Measurements from ENCODE around the gene CYP26B1.
"Not testable (repeated sequence)": the region's sequence is repeated elsewhere in the genome, so short reads cannot be mapped to it uniquely, and the experiment has no call there.

CYP26B1 gene

DNA sequence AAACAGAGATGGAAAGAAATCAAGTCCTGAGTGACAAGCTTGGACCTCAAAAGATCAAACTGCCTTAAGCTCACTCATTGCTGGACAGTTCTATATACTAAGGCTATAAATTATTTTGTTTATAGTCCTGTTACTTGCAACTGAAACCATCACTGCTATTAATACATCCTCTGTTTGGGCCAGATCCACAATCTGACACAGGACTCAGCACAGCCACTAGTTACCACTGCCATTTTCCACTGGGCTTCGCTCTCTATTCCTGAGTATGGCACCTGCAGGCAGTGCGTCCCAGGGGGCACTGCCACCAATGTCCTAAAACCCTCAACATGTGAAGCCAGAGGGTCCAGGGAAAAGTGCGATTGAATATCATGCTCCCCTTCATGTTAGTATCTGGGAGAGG is 52.3 kb downstream of the CYP26B1 start:
- DNase-seq (ENCODE audit: low read depth, low spot score) = no peak

DNA sequence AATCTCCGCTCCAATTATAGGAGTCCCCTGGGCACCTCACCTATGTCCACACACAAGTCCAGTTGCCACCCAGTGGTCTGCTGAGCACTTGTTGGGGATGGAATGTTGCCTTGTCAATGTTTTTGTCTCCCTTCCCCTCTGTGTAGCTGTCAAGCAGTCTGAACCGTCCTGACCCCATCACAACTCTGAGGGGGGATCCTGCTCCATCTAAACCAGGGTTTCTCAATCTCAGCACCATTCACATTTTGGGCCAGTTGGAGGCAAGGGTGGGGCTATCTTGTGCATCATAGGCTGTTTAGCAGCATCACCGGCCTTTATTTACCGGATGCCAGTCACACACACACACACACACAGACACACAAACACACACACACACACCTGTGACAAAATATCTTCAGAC is 53.0 kb downstream of the CYP26B1 start:
- DNase-seq (ENCODE audit: low read depth, low spot score) = no peak
- no peak overlapping the region for H3K4me3 ChIP-seq (ENCODE audit: low read length)

More for the DNA sequence above, 52.3 kb downstream of the CYP26B1 start:
- H3K4me3 ChIP-seq (ENCODE audit: low read length) = no peak overlapping the region

DNA sequence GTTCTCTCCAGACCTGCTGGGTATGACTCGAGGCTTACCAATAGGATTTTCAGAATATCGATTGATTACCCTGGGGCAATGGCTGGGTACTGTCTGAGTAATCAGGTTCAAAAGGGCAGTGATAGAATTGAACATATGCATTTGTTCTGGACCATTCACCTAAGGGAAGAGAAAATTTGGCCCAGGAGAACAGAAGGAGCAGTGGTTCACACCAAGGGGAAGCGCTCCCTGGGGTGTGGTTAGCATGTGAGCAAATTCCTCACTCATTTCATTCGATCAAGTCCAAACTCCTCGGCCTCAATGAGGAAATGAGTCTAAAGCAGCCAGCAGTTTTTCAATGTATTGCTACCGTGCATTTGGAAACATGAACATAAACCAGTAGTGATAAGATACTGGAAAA is 55.6 kb downstream of the CYP26B1 start:
- no peak overlapping the region for H3K4me3 ChIP-seq (ENCODE audit: low read length)
- DNase-seq (ENCODE audit: low read depth, low spot score) = no peak

DNA sequence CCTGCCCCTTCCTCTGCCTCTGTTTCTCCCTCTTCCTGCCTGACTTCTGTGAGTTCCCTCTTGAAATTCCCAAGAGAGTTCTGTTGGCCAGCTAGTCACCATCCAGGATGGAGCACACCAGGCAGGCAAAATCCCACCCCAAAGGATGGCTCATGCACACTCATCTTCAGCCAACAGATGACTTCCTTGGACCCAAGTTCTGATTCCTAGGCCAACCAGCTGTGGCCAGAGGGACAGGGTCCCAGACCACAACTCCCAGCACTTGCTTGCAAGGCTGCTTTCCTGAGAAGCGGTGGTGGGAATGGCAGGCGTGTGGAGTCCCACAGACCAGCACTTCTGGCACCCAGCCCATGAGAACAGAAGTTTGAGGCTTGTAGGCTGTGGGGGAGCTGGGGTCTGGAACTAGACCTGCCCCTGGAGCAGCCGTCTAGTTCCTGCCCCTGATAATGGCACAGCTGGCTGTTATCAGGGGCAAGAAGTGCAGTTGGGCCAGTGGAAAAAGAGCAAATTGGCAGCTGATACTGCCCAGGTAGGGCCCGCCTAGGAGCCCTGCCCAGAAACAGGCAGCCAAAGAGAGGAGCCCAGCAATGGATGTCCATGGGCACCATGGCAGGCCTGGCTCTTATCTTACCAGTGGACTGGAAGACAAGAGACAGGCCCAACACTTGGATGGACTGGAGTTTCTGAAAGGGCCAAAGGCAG is 56.7 kb downstream of the CYP26B1 start:
- DNase-seq (ENCODE audit: low read depth, low spot score) = no peak
- no peak overlapping the region for H3K4me3 ChIP-seq (ENCODE audit: low read length)

DNA sequence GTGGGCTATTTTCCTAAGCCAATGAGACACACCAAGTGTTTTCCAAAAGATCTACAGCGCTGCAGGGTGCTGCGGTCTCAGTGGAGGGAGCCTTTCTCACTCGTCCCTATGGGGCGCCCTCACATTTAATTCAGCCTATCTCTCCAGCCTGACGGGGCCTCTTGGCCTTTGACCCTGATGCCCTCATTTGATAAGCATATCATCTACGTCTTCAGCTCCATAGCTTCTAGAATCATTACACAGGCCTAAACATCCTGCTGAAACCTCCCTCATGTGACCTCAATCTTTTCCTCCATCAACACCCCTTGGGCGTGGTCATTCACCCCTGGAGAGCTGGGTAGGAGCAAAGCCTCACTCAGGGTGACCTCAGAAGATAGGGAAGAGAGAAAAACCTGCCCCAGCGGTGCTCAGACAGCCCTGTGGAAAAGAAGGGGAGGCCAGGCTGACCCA is 57.4 kb downstream of the CYP26B1 start:
- H3K4me3 ChIP-seq (ENCODE audit: low read length) = no peak overlapping the region
- DNase-seq (ENCODE audit: low read depth, low spot score) = no peak

DNA sequence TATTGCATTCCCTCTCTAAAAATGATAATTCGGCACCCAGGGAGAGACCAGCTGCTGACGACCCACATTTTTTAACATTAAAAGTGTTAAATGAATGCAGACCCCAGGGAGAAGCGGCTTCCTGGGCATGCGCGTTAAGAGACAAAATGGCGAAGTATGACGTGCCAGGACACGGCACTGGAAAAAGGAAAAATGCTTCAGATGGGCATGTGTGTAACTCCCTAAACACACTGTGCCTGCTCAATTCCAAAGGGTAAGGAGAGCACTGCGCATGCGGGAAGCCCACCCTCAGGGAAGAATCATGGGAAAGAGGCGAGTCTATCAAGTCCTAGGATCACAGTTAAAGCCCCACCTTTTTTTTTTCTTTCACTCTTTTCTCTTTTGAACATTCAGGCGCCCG is 58.1 kb downstream of the CYP26B1 start:
- DNase-seq (ENCODE audit: low read depth, low spot score) = no peak
- H3K4me3 ChIP-seq (ENCODE audit: low read length) = no peak overlapping the region

DNA sequence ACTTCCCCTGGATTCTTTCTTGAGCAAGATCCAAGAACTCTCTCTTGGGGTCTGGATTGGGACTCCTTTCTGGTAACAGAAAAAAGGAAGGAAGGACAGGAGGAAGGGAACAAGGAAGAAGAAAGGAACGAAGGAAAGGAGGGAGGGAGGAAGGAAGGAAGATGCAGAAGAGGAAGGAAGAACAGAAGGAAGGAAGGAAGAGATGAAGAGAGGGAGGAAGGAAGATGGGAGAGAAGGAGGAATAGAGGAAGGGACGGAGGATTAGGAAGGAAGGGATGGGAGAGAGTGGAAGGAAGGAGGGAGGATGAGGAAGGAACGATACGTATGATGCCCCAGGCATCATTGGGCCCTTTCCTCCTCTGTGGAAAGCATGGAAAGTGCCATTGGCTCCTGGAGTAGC is 58.6 kb downstream of the CYP26B1 start:
- no peak overlapping the region for H3K4me3 ChIP-seq (ENCODE audit: low read length)
- no peak for DNase-seq (ENCODE audit: low read depth, low spot score)

DNA sequence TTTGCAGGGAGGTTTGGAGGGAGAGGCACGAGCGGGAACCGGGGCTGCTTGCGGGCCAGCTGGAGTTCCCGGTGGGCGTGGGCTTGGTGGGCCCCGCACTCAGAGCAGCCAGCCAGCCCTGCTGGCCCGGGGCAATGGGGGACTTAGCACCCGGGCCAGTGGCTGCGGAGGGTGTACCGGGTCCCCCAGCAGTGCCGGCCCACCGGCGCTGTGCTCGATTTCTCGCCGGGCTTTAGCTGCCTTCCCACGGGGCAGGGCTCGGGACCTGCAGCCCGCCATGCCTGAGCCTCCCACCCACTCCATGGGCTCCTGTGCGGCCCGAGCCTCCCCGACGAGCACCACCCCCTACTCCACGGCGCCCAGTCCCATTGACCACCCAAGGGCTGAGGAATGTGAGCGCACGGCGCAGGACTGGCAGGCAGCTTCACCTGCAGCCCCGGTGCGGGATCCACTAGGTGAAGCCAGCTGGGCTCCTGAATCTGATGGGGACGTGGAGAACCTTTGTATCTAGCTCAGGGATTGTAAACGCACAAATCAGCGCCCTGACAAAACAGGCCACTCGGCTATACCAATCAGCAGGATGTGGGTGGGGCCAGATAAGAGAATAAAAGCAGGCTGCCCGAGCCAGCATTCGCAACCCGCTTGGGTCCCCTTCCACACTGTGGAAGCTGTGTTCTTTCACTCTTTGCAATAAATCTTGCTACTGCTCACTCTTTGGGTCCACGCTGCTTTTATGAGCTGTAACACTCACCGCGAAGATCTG is 60.6 kb downstream of the CYP26B1 start:
- DNase-seq (ENCODE audit: low read depth, low spot score) = not testable (repeated sequence)
- 0 out of 2 replicates have a peak overlapping the region, but pooled peaks have one; percentile 18 for H3K4me3 ChIP-seq (ENCODE audit: low read length)

DNA sequence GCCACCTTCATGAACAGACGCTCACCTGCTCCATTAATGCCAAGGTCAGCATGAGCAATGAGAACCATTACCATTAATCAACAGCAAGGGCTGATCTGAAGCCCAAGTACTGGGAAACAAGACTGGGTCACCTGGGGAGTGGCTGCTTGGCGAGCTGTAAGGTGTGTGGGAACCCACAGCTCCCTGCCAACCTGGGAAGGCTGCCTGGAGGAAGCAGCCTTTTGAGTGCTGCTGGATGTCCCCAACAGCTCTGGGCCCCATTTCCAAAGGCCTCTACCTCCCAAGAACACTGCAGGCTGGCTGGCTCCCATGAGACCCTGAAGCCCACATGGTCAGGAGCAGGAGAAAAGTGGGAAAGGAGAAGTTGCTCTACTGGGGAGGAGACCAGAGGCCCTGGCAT is 62.1 kb downstream of the CYP26B1 start:
- DNase-seq (ENCODE audit: low read depth, low spot score) = no peak
- no peak overlapping the region for H3K4me3 ChIP-seq (ENCODE audit: low read length)

DNA sequence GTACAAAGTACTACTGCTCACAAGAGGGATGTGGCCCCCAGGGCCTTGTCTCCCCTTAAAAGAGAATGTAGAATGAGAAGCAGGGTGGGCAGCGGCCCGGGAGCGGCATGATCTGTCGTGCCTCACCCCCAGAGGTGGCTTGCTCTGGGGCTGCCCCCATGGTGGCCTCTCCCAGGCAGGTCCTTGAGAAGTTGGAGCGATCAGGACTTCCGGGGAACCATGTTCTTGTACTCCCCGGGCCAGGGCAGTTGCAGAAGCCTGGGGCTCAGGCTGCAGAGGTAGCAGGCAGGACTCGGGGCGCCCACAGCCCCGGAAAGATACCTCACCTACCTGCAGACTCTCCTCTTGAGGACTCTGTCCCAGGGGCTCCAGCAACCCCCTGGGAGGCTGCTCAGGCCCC is 62.6 kb downstream of the CYP26B1 start:
- no peak for DNase-seq (ENCODE audit: low read depth, low spot score)
- no peak overlapping the region for H3K4me3 ChIP-seq (ENCODE audit: low read length)

DNA sequence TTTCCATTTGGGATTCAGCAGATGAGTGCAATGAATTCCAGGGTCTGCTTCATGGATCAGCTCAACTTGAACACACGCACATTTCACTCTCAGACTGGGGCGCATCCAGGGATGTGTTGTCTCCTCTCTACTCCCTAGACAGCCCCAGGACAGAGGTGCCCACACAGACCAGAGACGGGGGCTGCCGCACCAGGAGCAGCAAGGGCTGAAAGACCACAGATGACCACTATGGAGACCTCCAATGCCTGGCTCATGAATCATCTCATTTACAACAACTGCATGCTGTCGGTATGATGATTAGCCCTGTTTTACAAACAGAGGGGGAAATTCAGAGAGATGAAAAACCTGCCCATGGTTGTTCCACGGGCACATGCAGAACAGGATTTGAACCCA is 63.1 kb downstream of the CYP26B1 start:
- DNase-seq (ENCODE audit: low read depth, low spot score) = no peak

DNA sequence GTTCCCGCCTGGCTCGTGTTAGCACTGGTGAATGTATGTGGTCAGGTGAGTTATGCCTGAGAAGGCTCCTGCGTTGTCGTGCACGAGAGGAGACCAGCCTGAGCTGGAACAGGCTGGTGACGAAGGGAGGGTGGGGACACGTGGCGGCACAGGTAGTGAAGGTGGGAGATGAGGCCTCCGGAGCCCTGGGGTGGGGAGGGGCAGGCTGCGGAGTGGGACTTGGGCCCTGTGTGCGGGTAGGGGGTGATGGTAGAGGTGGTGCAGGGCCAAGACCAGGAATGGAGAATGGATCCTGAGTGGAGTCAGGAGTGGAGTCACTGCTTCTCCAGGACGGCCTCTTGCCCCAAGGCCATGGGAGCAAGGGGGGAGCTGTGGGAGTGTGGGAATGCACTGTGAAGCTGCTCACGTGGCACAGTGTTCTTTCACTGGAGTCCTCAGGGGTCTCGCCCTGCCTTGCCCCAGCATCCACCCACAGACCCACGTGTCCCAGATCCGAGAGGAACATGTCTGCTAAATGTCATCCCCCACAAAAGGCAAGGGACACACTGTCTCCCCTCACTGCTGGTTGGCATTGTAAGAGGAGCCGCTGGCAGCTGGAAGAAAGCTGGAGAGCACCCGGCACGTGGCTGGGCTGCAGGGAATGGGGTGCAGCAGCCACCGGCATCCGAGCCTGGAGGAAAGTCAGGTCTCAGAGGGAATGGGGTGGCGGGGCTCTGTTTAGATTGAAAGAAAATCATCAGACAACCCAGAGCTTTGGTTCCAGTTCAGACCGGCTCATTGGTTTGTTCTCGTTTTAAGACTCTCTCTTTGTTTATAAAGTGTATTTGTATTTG is 63.7 kb downstream of the CYP26B1 start:
- no peak for DNase-seq (ENCODE audit: low read depth, low spot score)
- no peak overlapping the region for H3K4me3 ChIP-seq (ENCODE audit: low read length)

More for the DNA sequence above, 63.1 kb downstream of the CYP26B1 start:
- H3K4me3 ChIP-seq (ENCODE audit: low read length) = no peak overlapping the region

DNA sequence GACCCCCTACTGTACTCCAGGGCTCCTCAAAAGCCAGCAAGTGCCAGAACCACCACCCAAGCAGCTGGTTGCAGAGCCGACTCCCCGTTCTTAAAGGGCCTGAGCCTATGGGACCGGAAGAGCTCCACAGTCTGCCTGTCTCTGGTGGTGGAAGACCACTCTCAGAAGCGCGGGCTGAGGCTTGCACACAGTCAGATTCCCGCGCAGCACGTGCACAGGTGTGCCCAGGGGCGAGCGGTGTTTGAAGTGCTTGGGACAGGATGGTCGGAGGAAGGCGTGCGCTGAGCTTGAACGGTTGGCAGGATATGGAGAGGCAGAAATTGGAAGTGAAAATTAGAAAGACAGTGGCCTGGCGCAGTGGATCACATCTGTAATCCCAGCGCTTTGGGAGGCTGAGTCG is 64.8 kb downstream of the CYP26B1 start:
- no peak for DNase-seq (ENCODE audit: low read depth, low spot score)
- H3K4me3 ChIP-seq (ENCODE audit: low read length) = no peak overlapping the region

DNA sequence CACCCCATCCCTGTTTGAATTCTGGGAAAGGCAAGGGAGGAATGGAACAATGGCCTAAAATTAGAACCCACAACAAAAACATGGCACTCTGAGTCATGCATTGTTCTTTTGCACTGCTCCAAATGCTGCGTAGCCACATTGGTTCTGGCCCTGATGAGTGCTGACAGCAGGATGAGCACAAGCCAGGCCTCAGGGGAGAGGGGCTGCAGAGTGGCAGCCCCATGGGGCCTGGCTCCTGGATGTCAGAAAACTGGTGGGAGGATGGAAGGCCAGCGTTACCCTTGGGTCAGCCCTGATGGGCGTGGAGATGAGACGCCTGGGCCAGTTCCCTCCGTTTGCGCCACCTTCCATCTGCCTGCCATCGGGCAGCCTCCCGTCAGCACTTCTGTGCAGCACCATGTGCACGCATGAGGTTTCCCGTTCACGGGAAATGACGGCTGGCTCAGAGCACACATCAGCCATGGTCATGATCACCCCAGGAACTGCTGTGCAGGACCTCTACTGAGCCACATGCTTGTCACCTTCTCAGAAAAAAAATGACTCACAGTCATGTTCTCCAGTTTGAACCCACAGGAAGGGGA is 65.6 kb downstream of the CYP26B1 start:
- no peak for DNase-seq (ENCODE audit: low read depth, low spot score)
- no peak overlapping the region for H3K4me3 ChIP-seq (ENCODE audit: low read length)

DNA sequence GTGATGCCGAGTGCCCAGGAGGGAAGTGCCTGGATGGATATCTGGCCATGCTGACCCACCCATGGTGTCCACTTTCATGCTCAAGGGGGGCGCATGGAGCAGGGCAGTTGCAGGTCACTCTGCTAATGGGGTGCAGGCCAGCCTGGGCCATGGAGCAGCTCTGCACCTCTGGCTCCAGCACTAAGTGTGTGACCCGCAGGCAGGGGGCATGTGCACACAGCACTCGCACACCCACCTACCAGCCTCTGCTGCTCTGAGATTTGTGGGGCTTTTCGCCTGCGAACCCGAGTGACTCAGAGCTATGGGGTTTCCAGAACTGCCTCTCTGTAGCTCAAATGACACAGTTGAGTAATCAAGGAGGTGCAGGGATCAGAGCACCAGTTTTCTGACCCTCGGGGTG is 66.2 kb downstream of the CYP26B1 start:
- DNase-seq (ENCODE audit: low read depth, low spot score) = no peak
- H3K4me3 ChIP-seq (ENCODE audit: low read length) = no peak overlapping the region

DNA sequence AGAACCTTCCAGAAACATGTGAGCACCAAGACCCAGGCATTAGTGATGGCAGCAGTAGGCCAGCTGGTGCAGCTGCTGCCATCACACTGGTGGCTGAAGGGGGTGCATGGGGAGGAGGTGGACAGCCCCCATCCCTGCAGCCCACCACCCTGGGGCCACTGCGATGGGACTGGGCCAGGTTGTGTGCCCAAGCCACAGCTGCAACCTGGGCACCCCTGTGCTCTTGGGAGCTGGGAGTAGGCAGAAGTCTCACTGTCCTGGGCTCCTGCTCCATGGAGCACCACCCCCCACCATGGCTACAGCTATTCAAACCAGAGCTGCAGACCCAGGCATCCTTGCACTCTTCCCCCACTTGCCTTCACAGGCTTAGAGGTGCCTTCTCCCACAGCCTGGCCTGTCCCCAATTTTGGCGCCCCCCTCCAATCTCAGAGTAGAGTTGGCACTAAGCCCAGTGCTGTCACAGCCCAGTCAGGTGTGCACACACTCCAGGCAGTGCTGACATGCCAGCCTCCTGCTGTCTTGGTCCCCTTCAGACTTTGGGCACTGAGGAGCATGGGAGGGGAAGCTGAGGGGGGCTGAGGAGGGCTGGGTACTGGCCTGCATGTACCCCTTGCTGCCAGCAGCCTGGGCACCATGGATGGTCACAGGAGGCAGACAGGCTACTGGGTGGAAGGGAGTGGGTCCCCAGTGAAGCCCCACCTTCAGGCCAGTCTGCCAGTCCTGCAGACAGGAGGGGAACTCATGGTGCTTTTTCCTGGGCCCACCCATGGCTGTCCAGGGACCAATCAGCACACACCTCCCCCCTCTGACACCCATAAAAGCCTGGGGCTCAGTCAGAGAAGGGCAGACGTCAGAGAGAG is 67.1 kb downstream of the CYP26B1 start:
- H3K4me3 ChIP-seq (ENCODE audit: low read length) = no peak overlapping the region
- no peak for DNase-seq (ENCODE audit: low read depth, low spot score)
